HG02678 (cell line): ENCODE data around the gene CD101.

Experiments
- ATAC-seq: cut with Tn5 transposase; IDR thresholded peaks from one replicate; pipeline ENCODE4 v1.9.1; 2021; ENCODE audit warnings: mild to moderate bottlenecking, moderate library complexity; ENCODE audit not compliant: unreplicated experiment

CD101 gene

DNA sequence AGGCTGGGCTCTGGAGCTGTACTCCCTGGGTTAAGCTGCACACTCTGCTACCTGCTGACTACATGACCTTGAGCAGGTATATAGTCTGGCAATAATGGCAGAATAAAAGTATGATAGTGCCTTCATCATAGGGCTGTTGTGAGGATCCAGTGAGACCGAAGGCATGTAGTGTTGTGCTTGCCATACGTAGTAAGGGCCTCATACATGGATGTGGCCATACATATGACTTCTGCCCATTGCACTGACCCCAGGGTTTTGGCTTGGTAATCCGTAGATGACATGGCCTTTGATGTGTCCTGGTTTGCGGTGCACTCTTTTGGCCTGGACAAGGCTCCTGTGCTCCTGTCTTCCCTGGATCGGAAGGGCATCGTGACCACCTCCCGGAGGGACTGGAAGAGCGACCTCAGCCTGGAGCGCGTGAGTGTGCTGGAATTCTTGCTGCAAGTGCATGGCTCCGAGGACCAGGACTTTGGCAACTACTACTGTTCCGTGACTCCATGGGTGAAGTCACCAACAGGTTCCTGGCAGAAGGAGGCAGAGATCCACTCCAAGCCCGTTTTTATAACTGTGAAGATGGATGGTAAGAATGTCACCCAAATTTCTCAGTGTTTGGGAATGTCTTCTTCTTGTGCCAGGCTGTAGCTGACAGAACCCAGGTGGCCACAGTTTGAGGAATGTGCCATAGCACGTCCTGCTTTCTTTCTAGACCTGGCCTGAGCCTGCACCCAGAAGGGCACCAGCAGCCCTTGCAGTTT, 17.0 kb upstream of the CD101 start:
- ATAC-seq: no peak

DNA sequence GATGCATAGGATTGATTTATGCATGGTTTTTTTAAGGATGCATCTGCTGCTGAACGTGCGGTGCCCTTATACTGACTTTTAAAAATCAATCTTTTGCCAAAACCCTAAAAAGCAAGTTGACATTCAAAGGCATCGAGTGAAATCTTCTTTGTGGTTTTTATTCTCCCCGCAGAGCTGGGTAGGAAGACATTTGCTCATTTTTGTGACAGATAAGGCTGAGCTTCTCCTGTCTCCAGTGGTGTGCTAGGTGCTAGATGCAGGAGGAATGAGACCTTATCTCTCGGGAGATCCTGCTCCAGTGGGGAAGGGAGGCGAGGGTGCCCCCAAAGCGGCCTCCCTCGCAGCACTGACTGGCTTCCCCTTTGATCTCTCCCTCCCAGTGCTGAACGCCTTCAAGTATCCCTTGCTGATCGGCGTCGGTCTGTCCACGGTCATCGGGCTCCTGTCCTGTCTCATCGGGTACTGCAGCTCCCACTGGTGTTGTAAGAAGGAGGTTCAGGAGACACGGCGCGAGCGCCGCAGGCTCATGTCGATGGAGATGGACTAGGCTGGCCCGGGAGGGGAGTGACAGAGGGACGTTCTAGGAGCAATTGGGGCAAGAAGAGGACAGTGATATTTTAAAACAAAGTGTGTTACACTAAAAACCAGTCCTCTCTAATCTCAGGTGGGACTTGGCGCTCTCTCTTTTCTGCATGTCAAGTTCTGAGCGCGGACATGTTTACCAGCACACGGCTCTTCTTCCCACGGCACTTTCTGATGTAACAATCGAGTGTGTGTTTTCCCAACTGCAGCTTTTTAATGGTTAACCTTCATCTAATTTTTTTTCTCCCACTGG, 14.9 kb upstream of the CD101 start:
- no peak for ATAC-seq

DNA sequence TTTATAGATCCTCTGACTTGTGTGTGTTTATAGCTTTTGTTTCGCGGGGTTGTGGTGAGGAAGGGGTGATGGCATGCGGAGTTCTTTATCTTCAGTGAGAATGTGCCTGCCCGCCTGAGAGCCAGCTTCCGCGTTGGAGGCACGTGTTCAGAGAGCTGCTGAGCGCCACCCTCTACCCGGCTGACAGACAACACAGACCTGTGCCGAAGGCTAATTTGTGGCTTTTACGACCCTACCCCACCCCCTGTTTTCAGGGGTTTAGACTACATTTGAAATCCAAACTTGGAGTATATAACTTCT, 14.4 kb upstream of the CD101 start:
- no peak for ATAC-seq

DNA sequence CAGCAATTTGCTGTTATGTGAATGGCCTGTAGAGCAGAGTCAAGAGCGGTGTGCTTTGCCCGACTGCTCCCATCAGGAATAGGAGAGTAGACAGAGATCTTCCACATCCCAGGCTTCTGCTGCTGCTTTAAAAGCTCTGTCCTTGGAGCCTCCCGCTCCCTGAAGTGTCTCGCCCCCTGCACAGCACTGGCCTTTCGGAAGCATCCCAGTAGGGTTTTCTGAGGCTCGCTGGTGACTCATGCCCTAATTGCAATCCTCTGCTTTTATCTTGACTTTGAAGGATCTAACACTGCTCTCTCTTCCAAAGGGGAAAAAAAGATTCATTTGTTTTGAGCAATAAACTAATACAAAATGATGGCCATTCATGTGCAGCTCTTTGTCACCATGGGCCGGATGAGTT, 13.3 kb upstream of the CD101 start:
- no peak for ATAC-seq

- no peak for ATAC-seq
Observed at GRCh38 chr1:116988908-116989307, 12.7 kb upstream of the CD101 start.

- no peak for ATAC-seq
Observed at GRCh38 chr1:116989835-116990234, 11.7 kb upstream of the CD101 start.

- no peak for ATAC-seq
Observed at GRCh38 chr1:116990612-116991151, 10.9 kb upstream of the CD101 start.

DNA sequence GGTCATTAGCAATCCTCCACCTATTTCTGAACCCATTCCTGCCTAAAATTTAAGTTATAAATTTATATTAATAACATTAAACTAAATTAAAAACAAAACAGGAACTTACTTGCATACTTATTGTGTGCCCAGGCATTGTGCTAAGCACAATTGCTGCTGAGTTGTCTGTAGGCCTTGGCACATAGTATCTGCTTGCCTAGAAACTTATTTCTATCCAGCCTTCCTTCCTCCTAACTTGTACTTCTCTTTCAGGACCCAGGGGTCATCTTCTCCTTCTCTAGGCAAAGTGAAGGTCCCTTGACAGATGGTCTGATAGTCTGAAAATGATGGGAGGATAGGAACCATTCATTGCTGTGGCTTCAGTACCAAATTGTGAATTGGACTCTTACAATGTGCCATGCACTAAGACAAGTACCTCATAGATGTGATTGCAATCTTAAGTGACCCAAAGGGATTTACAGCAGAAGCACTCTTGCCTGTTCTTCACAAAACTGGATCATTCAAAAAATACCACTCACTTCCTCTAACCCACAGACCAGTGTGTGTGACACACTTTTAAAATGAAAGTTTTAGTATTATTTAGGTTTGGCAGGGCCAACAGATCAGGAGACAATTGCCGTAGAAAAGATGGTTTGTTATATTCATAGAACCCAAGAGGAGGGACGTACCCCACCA, 10.3 kb upstream of the CD101 start:
- no peak for ATAC-seq

- no peak for ATAC-seq
Observed at GRCh38 chr1:116991918-116992317, 9.6 kb upstream of the CD101 start.

DNA sequence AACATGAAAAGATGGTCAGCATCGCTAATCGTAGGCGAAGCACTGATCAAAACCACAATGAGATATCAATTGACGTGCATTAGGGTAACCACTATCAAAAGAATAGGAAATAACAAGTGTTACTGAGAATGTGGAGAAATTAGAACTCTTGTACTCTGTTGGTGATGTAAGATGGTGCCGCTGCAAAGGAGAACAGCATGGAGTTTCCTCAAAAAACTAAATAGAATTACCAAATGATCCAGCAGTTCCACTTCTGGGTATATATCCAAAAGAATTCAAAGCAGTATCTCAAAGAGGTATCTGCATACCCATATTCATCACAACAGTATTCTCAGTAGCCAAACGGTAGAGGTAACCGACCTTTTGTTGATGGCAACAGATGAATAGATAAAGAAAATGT, 8.3 kb upstream of the CD101 start:
- no peak for ATAC-seq

GRCh38 chr1:116994411-116994810, 7.1 kb upstream of the CD101 start:
- no peak for ATAC-seq

GRCh38 chr1:116997066-116997465, 4.5 kb upstream of the CD101 start:
- no peak for ATAC-seq

DNA sequence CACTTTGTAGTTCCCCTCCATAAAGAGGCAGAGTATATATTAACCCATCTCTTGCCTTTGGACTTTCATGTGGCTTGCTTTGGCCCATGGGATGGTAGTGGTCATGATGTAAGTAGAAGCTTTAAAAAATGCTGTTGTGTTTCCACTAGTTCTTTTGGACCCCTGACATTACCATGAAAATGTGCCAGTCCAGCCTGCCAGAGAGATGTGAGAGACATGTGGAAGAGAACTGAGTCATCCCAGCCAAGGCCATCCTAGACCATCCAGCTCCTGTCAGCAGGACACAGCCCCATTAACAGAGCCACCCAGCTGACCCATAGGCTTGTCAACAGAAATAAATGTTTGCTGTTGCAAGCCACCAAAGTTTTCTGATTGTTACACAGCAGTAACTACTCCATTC, 3.9 kb upstream of the CD101 start:
- no peak for ATAC-seq

DNA sequence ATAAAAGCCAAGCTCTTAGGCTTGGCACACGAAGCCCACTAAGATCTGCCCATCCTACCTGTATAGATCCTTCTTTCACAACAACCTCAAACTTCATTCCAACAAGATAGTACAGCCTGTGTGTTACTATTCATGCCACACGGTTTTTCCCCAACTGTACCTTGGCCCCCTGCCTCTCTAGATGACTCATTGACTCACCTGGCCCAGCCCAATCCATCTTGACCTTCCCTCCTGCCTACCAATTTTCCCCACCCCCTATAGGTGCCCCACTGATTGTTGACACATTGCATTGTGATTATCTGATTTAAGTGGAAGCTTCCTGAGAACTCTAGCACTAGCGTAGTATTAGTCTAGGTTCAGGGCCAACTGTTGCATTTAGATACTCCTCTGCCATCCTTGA, 2.0 kb upstream of the CD101 start:
- ATAC-seq: no peak

GRCh38 chr1:117000142-117000541, 1.4 kb upstream of the CD101 start:
- ATAC-seq: no peak

DNA sequence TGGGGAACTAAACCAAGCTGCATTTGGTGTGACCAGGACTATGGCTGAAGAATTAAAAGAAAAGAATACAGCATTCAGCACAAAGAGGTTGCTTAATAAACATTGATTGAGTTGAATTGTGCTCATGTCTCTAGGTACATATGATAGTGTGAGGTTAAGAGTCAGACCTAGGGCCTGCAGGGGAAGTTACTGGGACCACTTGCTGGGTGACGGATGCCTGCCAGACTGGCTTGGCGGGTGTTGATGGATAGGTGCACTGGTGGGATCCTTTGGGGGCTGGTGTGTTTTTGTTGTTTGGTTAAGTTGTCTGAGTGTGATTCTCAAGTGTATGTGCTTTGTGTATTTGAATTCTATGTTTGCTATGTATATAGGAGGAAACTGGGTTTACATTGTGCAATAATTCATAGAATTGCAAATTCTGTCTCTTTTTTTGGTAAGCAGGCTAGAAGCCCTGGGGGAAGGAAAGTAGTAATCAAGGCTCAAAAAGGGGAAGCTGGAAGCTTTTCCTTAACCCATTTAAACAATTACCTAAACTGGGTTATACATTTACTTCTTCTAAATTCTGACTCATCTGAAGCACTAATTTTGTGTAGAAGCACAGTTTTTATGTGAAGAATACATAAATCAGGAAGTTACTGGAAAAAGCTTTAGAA, 1.8 kb downstream of the CD101 start:
- no peak for ATAC-seq

- ATAC-seq: no peak
Observed at GRCh38 chr1:117007719-117008013, 6.1 kb downstream of the CD101 start.

- no peak for ATAC-seq
Observed at GRCh38 chr1:117008656-117009055, 7.1 kb downstream of the CD101 start.

GRCh38 chr1:117009132-117009531, 7.6 kb downstream of the CD101 start:
- ATAC-seq: no peak

DNA sequence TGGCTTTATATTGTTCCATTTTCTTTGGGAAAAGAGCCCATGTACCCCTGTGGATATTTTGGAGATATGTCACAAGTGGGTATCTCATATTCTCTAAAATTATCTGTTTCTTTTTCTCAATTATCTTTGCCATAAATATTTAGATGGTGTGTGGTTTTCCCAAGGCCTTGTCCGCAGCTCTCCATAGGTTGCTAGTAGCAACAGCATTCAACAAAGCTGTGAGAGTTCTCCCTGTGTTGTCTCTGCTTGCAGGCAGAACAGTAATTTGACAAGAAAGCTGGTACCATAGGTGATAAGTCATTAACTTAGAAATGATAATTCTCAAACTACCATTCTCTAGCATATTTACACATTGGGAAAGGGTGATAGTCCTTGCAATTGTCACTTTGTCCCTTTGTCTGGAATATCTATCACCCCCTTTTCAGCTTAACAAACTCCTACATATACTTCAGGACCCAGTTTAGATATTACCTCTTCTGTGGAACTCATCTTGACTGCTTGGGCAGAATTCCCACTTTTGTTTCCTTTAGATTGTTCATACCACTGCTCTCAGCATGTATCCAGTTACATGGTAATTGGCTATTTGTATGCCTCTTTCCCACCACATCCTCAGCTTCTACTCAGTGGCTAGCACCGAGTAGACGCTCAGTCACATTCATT, 8.9 kb downstream of the CD101 start:
- ATAC-seq: no peak

DNA sequence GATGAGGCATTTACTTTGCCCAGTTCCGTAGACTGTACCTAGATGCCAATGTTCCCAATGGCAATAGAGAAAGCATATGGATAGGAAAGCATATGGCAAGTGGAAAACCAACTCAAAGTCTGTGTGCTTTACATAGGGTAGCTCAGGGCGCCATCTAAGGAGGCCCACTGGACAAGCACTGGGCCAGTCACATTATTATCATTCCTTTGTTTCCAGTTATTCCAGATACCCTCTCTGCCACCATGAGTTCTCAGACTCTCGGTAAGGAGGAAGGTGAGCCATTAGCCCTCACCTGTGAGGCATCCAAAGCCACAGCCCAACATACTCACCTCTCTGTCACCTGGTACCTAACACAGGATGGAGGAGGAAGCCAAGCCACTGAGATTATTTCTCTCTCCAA, 9.8 kb downstream of the CD101 start:
- ATAC-seq: no peak
